Muscle layer of colon (tissue), 2 donors: ENCODE results near the gene ASIC3.

Source experiments
- H3K27ac ChIP-seq: one replicate; pipeline ENCODE4 v1.7.0; 2013; ENCODE audit warnings: low read depth, mild to moderate bottlenecking, low read length, moderate library complexity
- H3K27me3 ChIP-seq, 2 donors: one replicate each; pipeline ENCODE4 v1.7.0; 2013; ENCODE audit warnings: low read length in 2 of 2, mild to moderate bottlenecking in 2 of 2; ENCODE audit not compliant: insufficient read depth in 2 of 2, control insufficient read depth in 1 of 2
- H3K36me3 ChIP-seq: one replicate; pipeline ENCODE4 v1.7.0; 2013; ENCODE audit warnings: mild to moderate bottlenecking, low read length; ENCODE audit not compliant: insufficient read depth
- H3K4me1 ChIP-seq: one replicate; pipeline ENCODE4 v1.7.0; 2013; ENCODE audit warnings: mild to moderate bottlenecking, low read length; ENCODE audit not compliant: insufficient read depth
- H3K4me3 ChIP-seq, 2 donors: one replicate each; pipeline ENCODE4 v1.7.0; 2013; ENCODE audit warnings: low read length in 2 of 2, low read depth in 1 of 2, mild to moderate bottlenecking in 1 of 2, moderate library complexity in 1 of 2
- H3K9ac ChIP-seq: one replicate; pipeline ENCODE4 v1.7.0; 2013; ENCODE audit warnings: low read length
- H3K9me3 ChIP-seq: one replicate; pipeline ENCODE4 v1.7.0; 2013; ENCODE audit warnings: mild to moderate bottlenecking, low read length
- donor health status: abdominal sarcoma.
- donor health status: Adenocarcinoma of cecum.

Gene ASIC3

GRCh38 chr7:151068069-151068773, 19.9 kb downstream of the ASIC3 start:
- no peak overlapping the region for H3K27ac ChIP-seq
- H3K27me3 ChIP-seq: no peaks in the 10 kb centered on the region
- H3K36me3 ChIP-seq: peaks cover 70% of the 10 kb centered on the region
- H3K9me3 ChIP-seq: no peaks in the 10 kb centered on the region
- no peak overlapping the region for H3K9ac ChIP-seq
- H3K4me1 ChIP-seq: peaks cover 3% of the 10 kb centered on the region
- no peak overlapping the region for H3K4me3 ChIP-seq

- H3K36me3 ChIP-seq: peaks cover 79% of the 10 kb centered on the region
These were observed 21.7 kb downstream of the ASIC3 start for GRCh38 chr7:151069841-151070573.

GRCh38 chr7:151070574-151070960, 22.2 kb downstream of the ASIC3 start:
- Histone ChIP-seq H3K4me1 (no peaks in the 10 kb centered on the region), H3K9ac (no peak overlapping the region), H3K9me3 (no peaks in the 10 kb centered on the region), H3K4me3 (no peak overlapping the region), H3K27me3 (no peaks in the 10 kb centered on the region), H3K36me3 (peaks cover 79% of the 10 kb centered on the region), H3K27ac (no peak overlapping the region)

More at GRCh38 chr7:151069841-151070573, 21.7 kb downstream of the ASIC3 start:
- H3K4me3 ChIP-seq: no peak overlapping the region
- H3K9me3 ChIP-seq: no peaks in the 10 kb centered on the region
- no peak overlapping the region for H3K27ac ChIP-seq
- H3K4me1 ChIP-seq: no peaks in the 10 kb centered on the region
- H3K9ac ChIP-seq: no peak overlapping the region
- H3K27me3 ChIP-seq: no peaks in the 10 kb centered on the region

- no peak overlapping the region for H3K9ac ChIP-seq
- no peaks in the 10 kb centered on the region for H3K27me3 ChIP-seq
- no peaks in the 10 kb centered on the region for H3K9me3 ChIP-seq
- no peak overlapping the region for H3K27ac ChIP-seq
- peaks cover 79% of the 10 kb centered on the region for H3K36me3 ChIP-seq
- H3K4me1 ChIP-seq: no peaks in the 10 kb centered on the region
- no peak overlapping the region for H3K4me3 ChIP-seq
These were observed 22.9 kb downstream of the ASIC3 start for GRCh38 chr7:151071032-151071866.

GRCh38 chr7:151073990-151074389, 25.7 kb downstream of the ASIC3 start:
- Histone ChIP-seq H3K27me3 (no peaks in the 10 kb centered on the region), H3K4me3 (no peak overlapping the region), H3K27ac (no peak overlapping the region), H3K36me3 (peaks cover 61% of the 10 kb centered on the region), H3K4me1 (peaks cover 18% of the 10 kb centered on the region), H3K9me3 (no peaks in the 10 kb centered on the region), H3K9ac (no peak overlapping the region)

- H3K36me3 ChIP-seq: peaks cover 50% of the 10 kb centered on the region
- H3K4me3 ChIP-seq: no peak overlapping the region
- peaks cover 28% of the 10 kb centered on the region for H3K4me1 ChIP-seq
- no peak overlapping the region for H3K27ac ChIP-seq
- H3K9ac ChIP-seq: no peak overlapping the region
- no peaks in the 10 kb centered on the region for H3K27me3 ChIP-seq
- H3K9me3 ChIP-seq: no peaks in the 10 kb centered on the region
These were observed 26.7 kb downstream of the ASIC3 start for GRCh38 chr7:151074817-151075661.

GRCh38 chr7:151075662-151075971, 27.3 kb downstream of the ASIC3 start:
- peaks cover 28% of the 10 kb centered on the region for H3K4me1 ChIP-seq
- no peak overlapping the region for H3K4me3 ChIP-seq
- no peaks in the 10 kb centered on the region for H3K27me3 ChIP-seq
- peaks cover 44% of the 10 kb centered on the region for H3K36me3 ChIP-seq
- no peak overlapping the region for H3K27ac ChIP-seq
- H3K9me3 ChIP-seq: no peaks in the 10 kb centered on the region
- no peak overlapping the region for H3K9ac ChIP-seq

GRCh38 chr7:151075978-151076426, 27.7 kb downstream of the ASIC3 start:
- Histone ChIP-seq H3K27me3 (no peaks in the 10 kb centered on the region), H3K27ac (no peak overlapping the region), H3K9ac (no peak overlapping the region), H3K9me3 (no peaks in the 10 kb centered on the region), H3K4me3 (no peak overlapping the region), H3K4me1 (peaks cover 28% of the 10 kb centered on the region), H3K36me3 (peaks cover 40% of the 10 kb centered on the region)

GRCh38 chr7:151076863-151077704, 28.8 kb downstream of the ASIC3 start:
- H3K4me1 ChIP-seq: peaks cover 36% of the 10 kb centered on the region
- no peaks in the 10 kb centered on the region for H3K9me3 ChIP-seq
- H3K27ac ChIP-seq: peak overlapping the region; percentile 24
- no peak overlapping the region for H3K4me3 ChIP-seq
- H3K9ac ChIP-seq: no peak overlapping the region
- no peaks in the 10 kb centered on the region for H3K27me3 ChIP-seq
- H3K36me3 ChIP-seq: peaks cover 32% of the 10 kb centered on the region

GRCh38 chr7:151077705-151078232, 29.4 kb downstream of the ASIC3 start:
- Histone ChIP-seq H3K9me3 (no peaks in the 10 kb centered on the region), H3K4me1 (peaks cover 43% of the 10 kb centered on the region), H3K36me3 (peaks cover 29% of the 10 kb centered on the region), H3K9ac (no peak overlapping the region), H3K27me3 (no peaks in the 10 kb centered on the region), H3K27ac (peak overlapping the region; percentile 24), H3K4me3 (no peak overlapping the region)
